Glutamatergic neuron (in vitro differentiated cells): ENCODE results near the gene DDX51. TPM values are rescaled to one million over a fixed set of nuclear protein-coding genes. Genes with fewer than 3 reads are reported as not detected.

Experiments used
- DNase-seq: peaks from one replicate; pipeline ENCODE4 v3.0.0; 2022
- H3K27ac Mint-ChIP-seq: one replicate; pipeline ENCODE4 v1.8.0; 2020; ENCODE audit warnings: mild to moderate bottlenecking, mixed read lengths, inconsistent platforms; ENCODE audit not compliant: unreplicated experiment
- H3K27me3 Mint-ChIP-seq: one replicate; pipeline ENCODE4 v1.8.0; 2020; ENCODE audit warnings: mild to moderate bottlenecking, moderate library complexity, mixed read lengths, inconsistent platforms; ENCODE audit not compliant: unreplicated experiment
- H3K36me3 Mint-ChIP-seq: one replicate; pipeline ENCODE4 v1.8.0; 2020; ENCODE audit warnings: mild to moderate bottlenecking, mixed read lengths, inconsistent platforms; ENCODE audit not compliant: unreplicated experiment
- H3K4me1 Mint-ChIP-seq: one replicate; pipeline ENCODE4 v1.8.0; 2020; ENCODE audit warnings: mild to moderate bottlenecking, low read depth, mixed read lengths, inconsistent platforms; ENCODE audit not compliant: unreplicated experiment
- H3K4me3 Mint-ChIP-seq: one replicate; pipeline ENCODE4 v1.8.0; 2020; ENCODE audit warnings: mild to moderate bottlenecking, mixed read lengths, inconsistent platforms; ENCODE audit not compliant: unreplicated experiment
- H3K9me3 Mint-ChIP-seq: one replicate; pipeline ENCODE4 v1.8.0; 2020; ENCODE audit warnings: mild to moderate bottlenecking, moderate library complexity, mixed read lengths, inconsistent platforms; ENCODE audit not compliant: unreplicated experiment
- CTCF ChIP-seq: fragments of 200-600 bp; sonication (generic); IDR thresholded peaks from one replicate; pipeline ENCODE4 v1.5.0; 2021; ENCODE audit not compliant: partially characterized antibody, unreplicated experiment
- total RNA-seq: library from RNA; stranded (reverse); fragmentation: NEBNext Ultra II Directional; extraction: Animal tissue kit (Norgen Biotek cat#: 25700); gene quantifications from one replicate; pipeline ENCODE4 v1.2.1, GENCODE V29; 2021; ENCODE audit not compliant: unreplicated experiment

DDX51 gene
- total RNA-seq, 1 donor from 2014 or later = 24.9 TPM

- no peak for DNase-seq
- Mint-ChIP-seq H3K27ac (no peak overlapping the region), H3K27me3 (no peaks in the 10 kb centered on the region), H3K4me1 (peaks cover 1% of the 10 kb centered on the region), H3K36me3 (no peaks in the 10 kb centered on the region), H3K4me3 (no peak overlapping the region), H3K9me3 (no peaks in the 10 kb centered on the region)
- TF ChIP-seq CTCF = no peak
Measured at GRCh38 chr12:132111654-132112304, 32.3 kb downstream of the DDX51 start.

- no peak for TF ChIP-seq CTCF
- no peaks in the 10 kb centered on the region for H3K9me3 Mint-ChIP-seq
- H3K27ac Mint-ChIP-seq = no peak overlapping the region
- H3K4me1 Mint-ChIP-seq = peaks cover 1% of the 10 kb centered on the region
- H3K4me3 Mint-ChIP-seq = no peak overlapping the region
- H3K36me3 Mint-ChIP-seq = no peaks in the 10 kb centered on the region
- DNase-seq = no peak
- no peaks in the 10 kb centered on the region for H3K27me3 Mint-ChIP-seq
Measured at GRCh38 chr12:132110677-132111076, 33.4 kb downstream of the DDX51 start.

DNA sequence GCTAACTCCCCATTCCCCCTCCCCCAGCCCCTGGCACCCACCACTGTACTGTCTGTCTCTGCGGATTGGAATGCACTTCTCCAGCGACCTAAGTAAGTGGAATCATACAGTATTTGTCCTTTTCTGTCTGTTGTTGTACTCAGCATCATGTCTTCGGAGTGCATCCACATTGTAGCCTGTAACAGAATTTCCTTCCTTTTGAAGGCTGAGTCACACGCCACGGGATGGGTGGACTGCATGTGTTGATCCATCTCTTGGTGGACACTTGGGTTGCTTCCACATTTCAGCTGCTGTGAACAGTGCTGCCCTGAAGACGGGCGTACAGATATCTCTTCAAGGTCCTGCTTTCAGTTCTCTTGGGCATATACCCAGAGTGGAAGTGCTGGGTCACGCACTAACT lies 34.4 kb downstream of the DDX51 start:
- Mint-ChIP-seq H3K27me3 (no peaks in the 10 kb centered on the region), H3K36me3 (no peaks in the 10 kb centered on the region), H3K4me1 (peaks cover 1% of the 10 kb centered on the region), H3K9me3 (no peaks in the 10 kb centered on the region), H3K27ac (no peak overlapping the region), H3K4me3 (no peak overlapping the region)
- DNase-seq = no peak
- TF ChIP-seq CTCF = no peak

GRCh38 chr12:132108211-132108832 lies 35.8 kb downstream of the DDX51 start:
- Mint-ChIP-seq H3K9me3 (no peaks in the 10 kb centered on the region), H3K4me3 (no peak overlapping the region), H3K27ac (no peak overlapping the region), H3K4me1 (peaks cover 1% of the 10 kb centered on the region), H3K36me3 (no peaks in the 10 kb centered on the region), H3K27me3 (no peaks in the 10 kb centered on the region)
- no peak for DNase-seq
- no peak for TF ChIP-seq CTCF

DNA sequence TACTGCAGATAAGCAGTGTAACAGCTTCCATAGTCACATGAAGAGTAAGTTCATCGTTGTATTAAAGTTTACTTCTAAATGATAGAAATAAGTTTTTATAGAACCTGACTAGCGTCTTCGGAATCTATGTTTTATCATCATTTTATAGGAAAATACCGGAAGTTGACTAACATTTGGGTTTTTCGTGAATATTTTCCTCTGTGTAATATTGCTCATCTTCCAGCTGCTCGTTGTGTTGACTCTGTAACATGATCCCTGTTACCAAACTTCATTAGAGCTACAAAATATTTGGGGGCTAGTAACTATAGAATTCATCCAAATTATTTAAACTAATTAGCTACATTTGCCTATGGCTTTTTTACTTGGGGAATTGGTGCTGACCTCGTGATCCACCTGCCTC lies 37.2 kb downstream of the DDX51 start:
- Mint-ChIP-seq H3K4me3 (no peak overlapping the region), H3K27ac (no peak overlapping the region), H3K27me3 (no peaks in the 10 kb centered on the region), H3K9me3 (no peaks in the 10 kb centered on the region), H3K4me1 (peaks cover 1% of the 10 kb centered on the region), H3K36me3 (no peaks in the 10 kb centered on the region)
- DNase-seq = no peak
- no peak for TF ChIP-seq CTCF
